Effector CD8-positive, alpha-beta T cell (primary cell): Measurements from ENCODE around the gene MAP2K5.

Experiments used
- DNase-seq: peaks from one replicate; lab custom pipeline; 2025; lab: John Stamatoyannopoulos, UW

MAP2K5 gene

GRCh38 chr15:67784090-67784781 is 241.7 kb downstream of the MAP2K5 start:
- DNase-seq: no peak

GRCh38 chr15:67784856-67785430 is 242.4 kb downstream of the MAP2K5 start:
- DNase-seq: no peak

GRCh38 chr15:67785431-67785830 is 242.9 kb downstream of the MAP2K5 start:
- DNase-seq: no peak

- no peak for DNase-seq
These were observed 244.1 kb downstream of the MAP2K5 start for GRCh38 chr15:67786646-67787045.

- no peak for DNase-seq
These were observed 246.5 kb downstream of the MAP2K5 start for GRCh38 chr15:67788986-67789385.

GRCh38 chr15:67790610-67791319 is 248.3 kb downstream of the MAP2K5 start:
- DNase-seq: no peak

GRCh38 chr15:67792250-67792942 is 249.9 kb downstream of the MAP2K5 start:
- no peak for DNase-seq

- no peak for DNase-seq
These were observed 252.5 kb downstream of the MAP2K5 start for GRCh38 chr15:67794832-67795574.

- no peak for DNase-seq
These were observed 254.0 kb downstream of the MAP2K5 start for GRCh38 chr15:67796196-67797127.

GRCh38 chr15:67799801-67800205 is 257.3 kb downstream of the MAP2K5 start:
- DNase-seq: no peak

- no peak for DNase-seq
These were observed 258.6 kb downstream of the MAP2K5 start for GRCh38 chr15:67801142-67801541.

GRCh38 chr15:67801926-67802914 is 259.7 kb downstream of the MAP2K5 start:
- no peak for DNase-seq

GRCh38 chr15:67803299-67803698 is 260.8 kb downstream of the MAP2K5 start:
- no peak for DNase-seq

- DNase-seq: no peak
These were observed 261.7 kb downstream of the MAP2K5 start for GRCh38 chr15:67803996-67804843.

GRCh38 chr15:67805008-67805665 is 262.6 kb downstream of the MAP2K5 start:
- DNase-seq: no peak

- no peak for DNase-seq
These were observed 263.4 kb downstream of the MAP2K5 start for GRCh38 chr15:67805666-67806516.

GRCh38 chr15:67806536-67806935 is 264.0 kb downstream of the MAP2K5 start:
- DNase-seq: no peak
